GM12865 (cell line): ENCODE measurements around the gene ATRNL1.

Experiments
- DNase-seq: peaks from one replicate; pipeline ENCODE4 v3.0.0; 2010; ENCODE audit warnings: low read depth
- H3K4me3 ChIP-seq: 2 replicates; pipeline ENCODE4 v1.5.1; 2011; ENCODE audit warnings: mild to moderate bottlenecking, low read depth, low read length, control low read depth
- TF ChIP-seq, protein P1 (sequence below): IDR thresholded peaks from 2 replicates; pipeline ENCODE4 v1.5.1; 2011; ENCODE audit warnings: low read length, control low read depth, low read depth, inconsistent platforms; ENCODE audit not compliant: insufficient read depth; ENCODE audit errors: missing control alignments

ATRNL1 gene

DNA sequence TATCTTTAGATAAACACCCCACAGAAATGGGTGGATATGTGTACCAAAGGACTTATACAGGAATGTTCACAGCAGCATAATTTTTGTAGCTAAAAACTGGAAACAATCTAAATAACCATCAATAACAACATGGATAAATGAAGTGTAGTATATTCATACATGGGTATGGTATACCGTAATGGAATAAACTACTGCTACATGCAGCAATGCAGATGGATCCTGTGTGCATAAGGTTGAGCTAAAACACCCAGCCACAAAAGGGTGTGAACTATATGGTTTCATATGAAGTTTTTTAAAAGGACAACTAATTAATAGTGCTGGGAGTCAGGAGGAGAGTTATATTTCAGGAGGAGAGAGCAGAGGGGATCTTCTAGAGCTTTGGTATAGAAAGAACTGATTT is 790.2 kb downstream of the ATRNL1 start:
- DNase-seq, result no peak
- TF ChIP-seq, protein P1, sequence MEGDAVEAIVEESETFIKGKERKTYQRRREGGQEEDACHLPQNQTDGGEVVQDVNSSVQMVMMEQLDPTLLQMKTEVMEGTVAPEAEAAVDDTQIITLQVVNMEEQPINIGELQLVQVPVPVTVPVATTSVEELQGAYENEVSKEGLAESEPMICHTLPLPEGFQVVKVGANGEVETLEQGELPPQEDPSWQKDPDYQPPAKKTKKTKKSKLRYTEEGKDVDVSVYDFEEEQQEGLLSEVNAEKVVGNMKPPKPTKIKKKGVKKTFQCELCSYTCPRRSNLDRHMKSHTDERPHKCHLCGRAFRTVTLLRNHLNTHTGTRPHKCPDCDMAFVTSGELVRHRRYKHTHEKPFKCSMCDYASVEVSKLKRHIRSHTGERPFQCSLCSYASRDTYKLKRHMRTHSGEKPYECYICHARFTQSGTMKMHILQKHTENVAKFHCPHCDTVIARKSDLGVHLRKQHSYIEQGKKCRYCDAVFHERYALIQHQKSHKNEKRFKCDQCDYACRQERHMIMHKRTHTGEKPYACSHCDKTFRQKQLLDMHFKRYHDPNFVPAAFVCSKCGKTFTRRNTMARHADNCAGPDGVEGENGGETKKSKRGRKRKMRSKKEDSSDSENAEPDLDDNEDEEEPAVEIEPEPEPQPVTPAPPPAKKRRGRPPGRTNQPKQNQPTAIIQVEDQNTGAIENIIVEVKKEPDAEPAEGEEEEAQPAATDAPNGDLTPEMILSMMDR, result no peak
- no peak overlapping the region for H3K4me3 ChIP-seq

DNA sequence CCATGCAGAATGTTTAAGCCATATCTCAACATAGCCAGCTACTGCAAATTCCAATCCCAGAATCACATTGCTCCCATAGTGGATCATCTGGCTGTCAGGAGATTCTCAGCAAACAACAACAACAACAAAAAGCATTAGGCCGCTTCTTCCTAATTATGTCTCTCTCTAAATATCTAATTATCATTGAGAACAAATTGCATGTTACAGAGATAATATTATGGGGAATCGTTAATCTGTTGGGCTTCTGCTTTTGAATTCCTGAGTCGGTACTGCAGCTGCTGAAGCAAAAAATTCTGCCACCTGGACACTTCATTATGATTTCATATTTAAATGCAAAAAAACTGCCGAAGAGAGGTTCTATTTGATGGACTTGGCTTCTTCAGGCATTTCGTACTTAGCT is 791.2 kb downstream of the ATRNL1 start:
- H3K4me3 ChIP-seq, result no peak overlapping the region
- DNase-seq, result no peak
- TF ChIP-seq, protein P1, result no peak

DNA sequence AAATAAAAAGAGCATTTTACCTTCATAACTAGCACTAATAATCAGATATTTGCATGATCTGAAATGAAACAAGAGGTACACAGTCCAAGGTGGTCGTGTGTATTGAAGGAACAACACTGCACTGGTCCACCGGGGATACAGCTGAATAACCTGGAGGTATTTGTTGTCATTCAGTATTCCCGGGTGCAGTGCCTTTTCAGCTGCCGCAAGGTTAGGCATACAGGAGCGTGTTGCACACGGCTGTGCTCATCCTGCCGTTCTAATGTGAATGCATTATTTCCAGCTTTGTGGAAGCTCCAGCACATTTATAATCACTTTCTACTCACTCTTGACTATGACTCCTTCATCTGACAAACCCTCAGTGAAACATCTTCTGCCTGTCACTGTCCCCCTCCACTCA is 802.0 kb downstream of the ATRNL1 start:
- H3K4me3 ChIP-seq, result no peak overlapping the region
- no peak for DNase-seq

DNA sequence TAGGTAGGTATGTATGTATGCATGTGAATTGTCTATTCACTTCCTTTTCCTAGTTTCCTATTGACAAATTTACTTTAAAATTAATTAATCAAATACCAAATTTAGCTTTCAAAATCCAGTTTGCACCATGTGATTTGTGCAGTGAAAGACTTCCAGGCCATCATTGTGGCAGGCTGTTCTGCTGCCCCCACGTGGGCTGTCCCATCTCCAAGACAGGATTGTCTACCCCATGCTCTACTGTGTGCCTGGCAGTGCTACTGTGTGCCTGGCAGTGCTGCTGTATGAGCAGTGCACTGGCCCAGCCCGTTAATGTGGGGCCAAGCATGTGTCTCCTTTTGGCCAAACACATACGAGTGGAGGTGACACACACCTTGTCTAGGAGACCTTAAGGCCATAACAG is 805.1 kb downstream of the ATRNL1 start:
- H3K4me3 ChIP-seq, result no peak overlapping the region
- TF ChIP-seq, protein P1, result no peak
- no peak for DNase-seq

More for the DNA sequence above, 802.0 kb downstream of the ATRNL1 start:
- TF ChIP-seq, protein P1, result no peak

DNA sequence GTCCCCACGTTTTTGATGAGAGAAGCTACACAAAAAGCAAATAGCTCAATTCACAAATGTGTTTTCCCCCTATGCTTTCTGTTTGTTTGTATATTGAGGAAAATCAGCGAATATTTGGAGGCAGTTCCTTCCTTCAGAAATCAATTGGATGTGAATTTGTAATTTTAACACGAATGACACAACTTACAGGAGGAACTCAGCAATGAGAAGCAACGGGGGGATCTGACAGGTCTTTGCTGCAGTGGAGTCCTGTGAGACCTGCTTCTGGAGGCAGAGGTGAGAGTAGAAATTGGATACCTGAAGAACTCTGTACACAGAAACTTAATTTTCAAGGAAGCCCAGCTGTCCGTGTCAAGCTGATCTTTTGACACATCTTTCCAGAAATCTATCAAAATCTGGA is 809.4 kb downstream of the ATRNL1 start:
- TF ChIP-seq, protein P1, result no peak

DNA sequence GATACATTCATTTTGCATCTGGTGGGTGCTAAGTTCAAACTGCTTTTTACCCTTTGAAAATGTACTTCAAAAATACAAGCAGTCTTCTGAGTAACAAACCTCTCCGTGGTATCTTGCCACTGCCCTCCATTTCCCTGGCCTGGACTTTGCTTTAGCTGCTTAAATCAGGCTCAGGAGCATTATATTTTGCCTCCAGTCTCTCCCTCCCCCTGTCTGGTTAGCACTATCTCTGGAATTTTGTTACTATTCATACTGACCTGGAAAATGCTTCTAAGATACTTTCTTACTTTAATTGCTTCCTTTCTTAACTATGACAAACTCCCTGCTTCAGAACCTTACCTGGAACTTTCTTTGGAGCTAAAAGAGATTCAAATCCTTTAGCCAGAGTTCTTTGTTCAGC is 810.0 kb downstream of the ATRNL1 start:
- no peak overlapping the region for H3K4me3 ChIP-seq
- no peak for DNase-seq
- TF ChIP-seq, protein P1, result no peak

More for the DNA sequence above, 809.4 kb downstream of the ATRNL1 start:
- H3K4me3 ChIP-seq, result no peak overlapping the region
- no peak for DNase-seq

DNA sequence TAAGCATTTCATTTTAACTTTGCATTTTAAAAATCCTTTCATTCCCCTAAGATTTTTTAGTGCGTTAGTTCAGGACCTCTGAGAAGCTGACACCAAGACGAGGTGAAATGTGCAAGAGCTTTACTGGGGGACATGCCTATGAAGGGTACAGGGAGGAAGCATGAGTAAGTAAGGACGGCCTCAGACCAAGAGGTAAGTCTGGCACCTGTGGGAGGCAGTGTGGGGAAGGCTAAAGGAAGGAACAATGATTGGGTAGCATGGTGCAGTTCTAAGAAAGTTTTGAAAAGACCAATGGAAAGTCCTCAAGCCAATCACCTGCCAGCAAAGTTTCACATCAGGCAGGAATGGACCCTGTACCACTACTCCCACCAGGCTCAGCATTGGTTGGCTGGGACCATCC is 810.7 kb downstream of the ATRNL1 start:
- DNase-seq, result no peak
- TF ChIP-seq, protein P1, result no peak
- H3K4me3 ChIP-seq, result no peak overlapping the region
